Kidney epithelial cell (primary cell): ENCODE results near the gene ACVR1C. TPM values are rescaled to one million over a fixed set of nuclear protein-coding genes. Genes with fewer than 3 reads are reported as not detected.

Source experiments
- DNase-seq: peaks from one replicate; pipeline ENCODE4 v3.0.0-alpha.2; 2010; ENCODE audit warnings: low read depth
- H3K27me3 ChIP-seq: 2 replicates; pipeline ENCODE4 v1.6.0; 2011; ENCODE audit warnings: low read length; ENCODE audit not compliant: control insufficient read depth, insufficient read depth
- H3K36me3 ChIP-seq: 2 replicates; pipeline ENCODE4 v1.5.1; 2011; ENCODE audit warnings: low read length; ENCODE audit not compliant: control insufficient read depth, insufficient read depth
- H3K4me3 ChIP-seq: 2 replicates; pipeline ENCODE4 v1.5.1; 2011; ENCODE audit warnings: low read depth, mild to moderate bottlenecking, control low read depth, low read length
- CTCF ChIP-seq: IDR thresholded peaks from 2 replicates; pipeline ENCODE4 v1.5.1; 2011; ENCODE audit warnings: mild to moderate bottlenecking, moderate library complexity, low read length, control low read depth, inconsistent platforms; ENCODE audit not compliant: insufficient read depth, poor library complexity, severe bottlenecking
- total RNA-seq: library from RNA; depleted of rRNA; stranded (reverse); fragments of >200 nt; gene quantifications from 2 replicates; pipeline ENCODE4 v1.2.3, GENCODE V29; 2015

The ACVR1C gene
- total RNA-seq, 1 donor from 2014 or later, result 0.13 TPM

- TF ChIP-seq CTCF, result no peak
- no peaks in the 10 kb centered on the region for H3K27me3 ChIP-seq
- DNase-seq, result no peak
- H3K4me3 ChIP-seq, result no peak overlapping the region
- no peaks in the 10 kb centered on the region for H3K36me3 ChIP-seq
These were observed 28.4 kb upstream of the ACVR1C start for GRCh38 chr2:157657101-157657500.

- TF ChIP-seq CTCF, result no peak
- DNase-seq, result no peak
- no peaks in the 10 kb centered on the region for H3K27me3 ChIP-seq
These were observed 16.1 kb upstream of the ACVR1C start for GRCh38 chr2:157644776-157645175.

GRCh38 chr2:157631861-157632260, 3.2 kb upstream of the ACVR1C start:
- H3K27me3 ChIP-seq, result no peaks in the 10 kb centered on the region
- no peak for TF ChIP-seq CTCF
- no peaks in the 10 kb centered on the region for H3K36me3 ChIP-seq
- H3K4me3 ChIP-seq, result no peak overlapping the region
- no peak for DNase-seq

More at GRCh38 chr2:157644776-157645175, 16.1 kb upstream of the ACVR1C start:
- Histone ChIP-seq H3K36me3 (no peaks in the 10 kb centered on the region), H3K4me3 (no peak overlapping the region)

GRCh38 chr2:157627594-157628476, 829 bp downstream of the ACVR1C start:
- Histone ChIP-seq H3K4me3 (peak overlapping the region; percentile 51), H3K27me3 (no peaks in the 10 kb centered on the region), H3K36me3 (no peaks in the 10 kb centered on the region)
- DNase-seq, result no peak
- no peak for TF ChIP-seq CTCF

- TF ChIP-seq CTCF, result no peak
- Histone ChIP-seq H3K4me3 (no peak overlapping the region), H3K27me3 (no peaks in the 10 kb centered on the region), H3K36me3 (no peaks in the 10 kb centered on the region)
- no peak for DNase-seq
These were observed 3.4 kb downstream of the ACVR1C start for GRCh38 chr2:157625296-157625695.
